ENCODE data around the gene NSUN5.
A peak's percentile ranks its signal among the peaks of the same experiment; 100 is the strongest.

NSUN5 gene

GRCh38 chr7:73342645-73343044, 34.0 kb upstream of the NSUN5 start:
- in situ Hi-C loops (cut with MboI; ENCODE audit: low pct_unique_long_range_greater_than_20kb, low sequenced_read_pairs, unreplicated experiment): no loop called here
- TF ChIP-seq CTCF (IDR thresholded peaks at IDR 0.05; ENCODE audit: extremely low read depth, insufficient read depth, missing control alignments): no peak
- DNase-seq (ENCODE audit: low spot score): no peak

GRCh38 chr7:73341877-73342276, 33.3 kb upstream of the NSUN5 start:
- DNase-seq (ENCODE audit: low spot score): peak; percentile 53
- TF ChIP-seq CTCF (IDR thresholded peaks at IDR 0.05; ENCODE audit: extremely low read depth, insufficient read depth, missing control alignments): no peak
- in situ Hi-C loops (cut with MboI; ENCODE audit: low pct_unique_long_range_greater_than_20kb, low sequenced_read_pairs, unreplicated experiment): no loop called here

DNA sequence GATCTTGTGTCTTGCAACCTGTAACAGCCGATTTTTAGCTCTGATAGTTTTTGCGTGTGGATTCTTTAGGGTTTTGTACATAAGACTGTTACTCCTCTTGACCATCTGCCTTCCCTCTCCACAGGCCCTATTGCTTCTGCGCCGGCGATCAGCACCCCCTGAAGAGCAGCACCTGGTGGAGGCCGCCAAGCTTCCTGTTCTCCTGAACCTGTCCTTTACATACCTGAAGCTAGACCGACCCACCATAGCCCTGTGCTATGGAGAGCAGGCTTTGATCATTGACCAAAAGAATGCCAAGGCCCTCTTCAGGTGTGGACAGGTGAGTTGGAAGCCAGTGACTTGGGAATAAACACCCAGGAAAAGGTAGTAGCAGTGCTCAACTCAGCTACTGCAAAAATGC, 31.9 kb upstream of the NSUN5 start:
- no peak for DNase-seq (ENCODE audit: low spot score)
- TF ChIP-seq CTCF (IDR thresholded peaks at IDR 0.05; ENCODE audit: extremely low read depth, insufficient read depth, missing control alignments): no peak
- in situ Hi-C loops (cut with MboI; ENCODE audit: low pct_unique_long_range_greater_than_20kb, low sequenced_read_pairs, unreplicated experiment): no loop called here

- no peak for TF ChIP-seq CTCF (IDR thresholded peaks at IDR 0.05; ENCODE audit: extremely low read depth, insufficient read depth, missing control alignments)
- in situ Hi-C loops (cut with MboI; ENCODE audit: low pct_unique_long_range_greater_than_20kb, low sequenced_read_pairs, unreplicated experiment): no loop called here
- DNase-seq (ENCODE audit: low spot score): no peak
These were observed 29.7 kb upstream of the NSUN5 start for GRCh38 chr7:73338321-73338720.

- in situ Hi-C loops (cut with MboI; ENCODE audit: low pct_unique_long_range_greater_than_20kb, low sequenced_read_pairs, unreplicated experiment): no loop called here
- DNase-seq (ENCODE audit: low spot score): no peak
- no peak for TF ChIP-seq CTCF (IDR thresholded peaks at IDR 0.05; ENCODE audit: extremely low read depth, insufficient read depth, missing control alignments)
These were observed 23.8 kb upstream of the NSUN5 start for GRCh38 chr7:73332447-73332846.

DNA sequence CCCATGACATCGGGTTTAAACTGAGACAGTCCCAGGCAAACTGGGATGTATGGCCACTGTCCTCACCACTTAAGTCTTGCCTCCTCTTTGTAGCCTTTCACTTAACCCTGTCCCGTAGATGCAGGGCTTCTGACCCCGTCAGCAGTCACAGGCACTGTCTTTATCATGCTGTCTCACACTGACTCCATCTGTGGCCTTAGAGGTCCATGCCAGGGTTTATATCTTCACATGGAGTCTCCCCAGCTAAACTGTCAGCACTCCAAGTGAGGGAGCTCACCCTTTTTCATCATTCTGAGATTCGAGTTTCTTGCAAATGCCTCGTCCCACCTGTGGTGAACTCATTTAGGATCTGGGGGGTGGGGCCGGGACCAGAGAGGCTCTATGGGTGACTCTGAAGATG, 22.1 kb upstream of the NSUN5 start:
- in situ Hi-C loops (cut with MboI; ENCODE audit: low pct_unique_long_range_greater_than_20kb, low sequenced_read_pairs, unreplicated experiment): no loop called here
- no peak for DNase-seq (ENCODE audit: low spot score)
- TF ChIP-seq CTCF (IDR thresholded peaks at IDR 0.05; ENCODE audit: extremely low read depth, insufficient read depth, missing control alignments): no peak
